Keratinocyte (primary cell): ENCODE measurements around the gene PYGB. TPM values are rescaled to one million over a fixed set of nuclear protein-coding genes. Genes with fewer than 3 reads are reported as not detected.

Experiments used
- DNase-seq: peaks from one replicate; pipeline ENCODE4 v3.0.0-alpha.2; 2011; ENCODE audit warnings: low read depth, missing footprints, low spot score
- FAIRE-seq: peaks from 2 replicates; lab custom pipeline; 2011; peaks lifted over from hg19 to GRCh38; lab: Jason Lieb, UNC
- H2AFZ ChIP-seq: 2 replicates; pipeline ENCODE4 v1.6.0; 2012; ENCODE audit warnings: low read length, control low read depth, inconsistent platforms; ENCODE audit not compliant: control insufficient read depth
- H3K27ac ChIP-seq: 2 replicates; pipeline ENCODE4 v1.5.1; 2011; ENCODE audit warnings: low read length; ENCODE audit not compliant: control insufficient read depth, insufficient read depth
- H3K27me3 ChIP-seq: 3 replicates; pipeline ENCODE4 v1.6.0; 2011; ENCODE audit warnings: low read length; ENCODE audit not compliant: control insufficient read depth, insufficient read depth; ENCODE audit errors: extremely low read depth
- H3K36me3 ChIP-seq, 2 experiments: 2 replicates in 1 of 2; 3 replicates in 1 of 2; pipeline ENCODE4 v1.5.1; 2011; ENCODE audit warnings: low read length in 2 of 2, mild to moderate bottlenecking in 1 of 2; ENCODE audit not compliant: control insufficient read depth in 2 of 2, insufficient read depth in 2 of 2; ENCODE audit errors: extremely low read depth in 1 of 2
- H3K4me1 ChIP-seq: 3 replicates; pipeline ENCODE4 v1.5.1; 2011; ENCODE audit warnings: low read length; ENCODE audit not compliant: control insufficient read depth, insufficient read depth; ENCODE audit errors: extremely low read depth
- H3K4me2 ChIP-seq: 3 replicates; pipeline ENCODE4 v1.6.0; 2011; ENCODE audit warnings: low read depth, low read length; ENCODE audit not compliant: control insufficient read depth, insufficient read depth; ENCODE audit errors: extremely low read depth
- H3K4me3 ChIP-seq, 3 experiments: fragments of 200-600 bp in 1 of 3; sonication (generic) in 1 of 3; 2 replicates in 2 of 3; 3 replicates in 1 of 3; pipeline ENCODE4 v1.5.1; 2011 to 2016; ENCODE audit warnings: low read length in 3 of 3, mild to moderate bottlenecking in 3 of 3, control low read depth in 2 of 3, inconsistent platforms in 1 of 3, low read depth in 1 of 3, mixed read lengths in 1 of 3, mixed run types in 1 of 3, moderate library complexity in 1 of 3; ENCODE audit not compliant: control insufficient read depth in 2 of 3, insufficient read depth in 2 of 3; ENCODE audit errors: extremely low read depth in 1 of 3
- H3K79me2 ChIP-seq: 2 replicates; pipeline ENCODE4 v1.6.0; 2012; ENCODE audit warnings: low read length; ENCODE audit not compliant: control insufficient read depth, insufficient read depth
- H3K9ac ChIP-seq: 3 replicates; pipeline ENCODE4 v1.6.0; 2011; ENCODE audit warnings: low read length; ENCODE audit not compliant: control insufficient read depth, insufficient read depth; ENCODE audit errors: extremely low read depth
- H3K9me1 ChIP-seq: 3 replicates; pipeline ENCODE4 v1.6.0; 2011; ENCODE audit warnings: low read length; ENCODE audit not compliant: control insufficient read depth, insufficient read depth; ENCODE audit errors: extremely low read depth
- H3K9me3 ChIP-seq: 2 replicates; pipeline ENCODE4 v1.5.1; 2012; ENCODE audit warnings: low read depth, low read length; ENCODE audit not compliant: control insufficient read depth
- H4K20me1 ChIP-seq: 3 replicates; pipeline ENCODE4 v1.6.0; 2011; ENCODE audit warnings: low read length; ENCODE audit not compliant: control insufficient read depth, insufficient read depth; ENCODE audit errors: extremely low read depth
- CTCF ChIP-seq, 3 experiments: IDR thresholded peaks in 1 of 3; conservative IDR thresholded peaks in 1 of 3; optimal IDR thresholded peaks in 1 of 3; 2 replicates in 2 of 3; 3 replicates in 1 of 3; pipeline versions ENCODE3 to v1.5.1; 2011; ENCODE audit warnings: low read length in 3 of 3, mild to moderate bottlenecking in 3 of 3, moderate library complexity in 2 of 3, control low read depth in 1 of 3, inconsistent platforms in 1 of 3; ENCODE audit not compliant: insufficient read depth in 2 of 3; ENCODE audit errors: extremely low read depth in 1 of 3
- EZH2 ChIP-seq: IDR thresholded peaks from one replicate; pipeline ENCODE4 v1.6.1; 2012; ENCODE audit warnings: inconsistent platforms, mild to moderate bottlenecking, low read length, moderate library complexity
- dilution Hi-C: fragments of 300-500 bp; cut with MboI; formaldehyde crosslinking; loops from one replicate; pipeline ENCODE4 v1.7.0; 2020; ENCODE audit warnings: low sequenced_read_pairs; ENCODE audit not compliant: extremely low pct_ligation_motif_present
- polyA plus RNA-seq, 5 experiments: library from polyadenylated mRNA; depleted of rRNA in 3 of 5; stranded (reverse) in 3 of 5; stranded (forward) in 1 of 5; unstranded in 1 of 5; fragments of >200 nt; gene quantifications; 1 replicate in 1 of 5; 2 replicates in 3 of 5; 3 replicates in 1 of 5; pipeline versions ENCODE4 v1.2.1 to v1.2.3, GENCODE V29; 2011 to 2012; ENCODE audit warnings: missing spikeins in 2 of 5, low read depth in 1 of 5, low replicate concordance in 1 of 5

The PYGB gene
- polyA plus RNA-seq, 1 donor (not counting 4 experiments of a cell fraction or from before 2014, with no cell fraction given) = 78.3 TPM

- TF ChIP-seq EZH2 (no peak), CTCF (optimal IDR thresholded peaks at IDR 0.05 in 1 of 3, IDR thresholded peaks at IDR 0.05 in 1 of 3, conservative IDR thresholded peaks at IDR 0.05 in 1 of 3; ENCODE audit: extremely low read depth in 1 of 3, insufficient read depth in 2 of 3, low read length in 3 of 3) (no peak)
- FAIRE-seq (no peak), DNase-seq (no peak)
- H3K4me3 ChIP-seq = no peak overlapping the region
- H3K9me1 ChIP-seq = no peaks in the 10 kb centered on the region
- no peaks in the 10 kb centered on the region for H4K20me1 ChIP-seq
- H3K9ac ChIP-seq = no peak overlapping the region
- no peaks in the 10 kb centered on the region for H3K79me2 ChIP-seq
- no peak overlapping the region for H3K4me2 ChIP-seq
- H3K4me1 ChIP-seq = peaks cover 20% of the 10 kb centered on the region
- H3K9me3 ChIP-seq = no peaks in the 10 kb centered on the region
- H3K36me3 ChIP-seq = peaks cover 24 to 35% of the 10 kb centered on the region in 2 experiments
- no peaks in the 10 kb centered on the region for H3K27me3 ChIP-seq
- no peak overlapping the region for H2AFZ ChIP-seq
- H3K27ac ChIP-seq = no peak overlapping the region
- dilution Hi-C loops = no loop called here
Measured at GRCh38 chr20:25221592-25222460, 26.1 kb upstream of the PYGB start.

DNA sequence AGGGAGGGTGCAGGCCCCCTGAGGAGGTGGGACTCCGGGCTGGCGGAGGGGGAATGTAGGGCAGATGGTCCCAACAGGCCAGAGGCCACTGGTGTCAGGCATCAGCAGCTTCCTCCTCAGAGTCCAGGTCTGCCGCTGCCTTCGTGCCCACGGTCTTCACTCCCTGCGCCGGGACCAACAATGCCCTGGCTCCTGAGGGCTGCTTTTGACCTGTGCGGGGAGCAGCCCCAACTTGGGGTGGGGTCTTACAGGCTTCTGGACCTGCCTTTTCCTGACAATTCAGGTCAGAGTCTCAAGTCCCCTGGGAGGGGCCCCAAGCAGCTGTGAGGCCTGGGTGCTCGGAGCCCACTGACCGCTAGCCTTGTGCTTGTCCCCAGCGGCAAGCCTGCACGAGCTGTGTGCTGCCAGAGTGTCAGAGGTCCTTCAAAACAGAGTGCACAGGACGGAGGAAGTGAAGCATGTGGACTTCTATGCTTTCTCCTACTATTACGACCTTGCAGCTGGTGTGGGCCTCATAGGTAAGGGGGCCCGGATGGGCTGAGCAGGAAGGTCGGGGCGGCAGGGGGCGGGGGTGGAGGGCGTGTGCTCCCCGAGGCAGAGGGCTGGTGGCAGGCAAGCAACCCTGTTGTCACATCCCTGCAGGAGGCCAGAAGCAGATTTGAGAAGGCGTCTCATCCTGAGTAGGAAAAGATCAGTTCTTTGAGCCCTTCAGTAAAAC, 25.3 kb upstream of the PYGB start:
- no peaks in the 10 kb centered on the region for H4K20me1 ChIP-seq
- H3K9ac ChIP-seq = no peak overlapping the region
- peak overlapping the region; percentile 76 for H3K27ac ChIP-seq
- peaks cover 28% of the 10 kb centered on the region for H3K4me1 ChIP-seq
- H3K27me3 ChIP-seq = no peaks in the 10 kb centered on the region
- H3K4me3 ChIP-seq = no peak overlapping the region
- TF ChIP-seq CTCF (optimal IDR thresholded peaks at IDR 0.05 in 1 of 3, IDR thresholded peaks at IDR 0.05 in 1 of 3, conservative IDR thresholded peaks at IDR 0.05 in 1 of 3; ENCODE audit: extremely low read depth in 1 of 3, insufficient read depth in 2 of 3, low read length in 3 of 3) (no peak), EZH2 (no peak)
- H3K79me2 ChIP-seq = no peaks in the 10 kb centered on the region
- H3K9me3 ChIP-seq = no peaks in the 10 kb centered on the region
- H2AFZ ChIP-seq = peak overlapping the region; percentile 16
- DNase-seq = no peak
- peaks cover 18 to 31% of the 10 kb centered on the region in 2 experiments for H3K36me3 ChIP-seq
- dilution Hi-C loops = no loop called here
- H3K4me2 ChIP-seq = peak overlapping the region; percentile 51
- no peak for FAIRE-seq
- H3K9me1 ChIP-seq = no peaks in the 10 kb centered on the region
